Activated naive CD4-positive, alpha-beta T cell treated with anti-CD3 and anti-CD28 coated beads, Interleukin-2, amount 50 U/mL, for 72 hours (primary cell): ENCODE data around the gene MRC2. TPM values are rescaled to one million over a fixed set of nuclear protein-coding genes. Genes with fewer than 3 reads are reported as not detected.

Experiments used
- ATAC-seq, 2 donors: fragments of 150-1000 bp; cut with Tn5 transposase; 2 replicates each; pipeline ENCODE4 v1.10.0; 2021; ENCODE audit warnings: mild to moderate bottlenecking in 2 of 2, moderate library complexity in 2 of 2
- DNase-seq, 2 donors: peaks; one replicate each; pipeline ENCODE4 v3.0.0; 2021 to 2022; ENCODE audit warnings: low spot score in 2 of 2
- H3K27ac Mint-ChIP-seq, 2 donors: one replicate each; pipeline ENCODE4 v1.8.0; 2022; ENCODE audit warnings: mild to moderate bottlenecking in 2 of 2, mixed read lengths in 2 of 2
- H3K36me3 Mint-ChIP-seq, 2 donors: one replicate each; pipeline ENCODE4 v1.8.0; 2022; ENCODE audit warnings: mixed read lengths in 2 of 2
- H3K9me3 Mint-ChIP-seq, 2 donors: one replicate each; pipeline ENCODE4 v1.8.0; 2022; ENCODE audit warnings: mixed read lengths in 2 of 2
- total RNA-seq, 2 donors: library from RNA; stranded (reverse); gene quantifications; one replicate each; pipeline ENCODE4 v1.2.3, GENCODE V29; 2022

The MRC2 gene
- total RNA-seq, 2 donors from 2014 or later: 8.1 to 12.4 TPM

DNA sequence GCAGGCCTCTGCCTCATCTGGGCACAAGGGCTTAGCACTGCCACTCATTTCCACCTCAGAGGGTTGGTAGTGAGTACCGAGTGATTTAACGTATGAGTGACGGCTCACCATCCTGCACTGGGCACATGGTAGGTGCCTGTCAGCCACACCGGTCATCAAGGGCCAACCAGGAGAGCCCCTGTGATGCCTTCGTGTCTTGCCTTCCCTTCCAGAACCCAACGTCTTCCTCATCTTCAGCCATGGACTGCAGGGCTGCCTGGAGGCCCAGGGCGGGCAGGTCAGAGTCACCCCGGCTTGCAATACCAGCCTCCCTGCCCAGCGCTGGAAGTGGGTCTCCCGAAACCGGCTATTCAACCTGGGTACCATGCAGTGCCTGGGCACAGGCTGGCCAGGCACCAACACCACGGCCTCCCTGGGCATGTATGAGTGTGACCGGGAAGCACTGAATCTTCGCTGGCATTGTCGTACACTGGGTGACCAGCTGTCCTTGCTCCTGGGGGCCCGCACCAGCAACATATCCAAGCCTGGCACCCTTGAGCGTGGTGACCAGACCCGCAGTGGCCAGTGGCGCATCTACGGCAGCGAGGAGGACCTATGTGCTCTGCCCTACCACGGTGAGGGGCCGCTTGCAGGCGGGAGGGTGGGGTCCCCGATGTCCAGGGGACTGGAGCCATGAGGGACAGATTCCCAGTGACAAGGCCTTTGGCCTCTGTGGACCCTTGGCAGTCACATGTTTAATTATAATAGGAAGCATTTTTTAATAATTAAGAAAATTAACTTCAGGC is 37.1 kb downstream of the MRC2 start:
- ATAC-seq (no peak), DNase-seq (no peak)
- Mint-ChIP-seq H3K36me3 (peaks cover 5 to 14% of the 10 kb centered on the region in 2 donors), H3K27ac (no peak overlapping the region), H3K9me3 (peaks cover 5 to 16% of the 10 kb centered on the region in 2 donors)

DNA sequence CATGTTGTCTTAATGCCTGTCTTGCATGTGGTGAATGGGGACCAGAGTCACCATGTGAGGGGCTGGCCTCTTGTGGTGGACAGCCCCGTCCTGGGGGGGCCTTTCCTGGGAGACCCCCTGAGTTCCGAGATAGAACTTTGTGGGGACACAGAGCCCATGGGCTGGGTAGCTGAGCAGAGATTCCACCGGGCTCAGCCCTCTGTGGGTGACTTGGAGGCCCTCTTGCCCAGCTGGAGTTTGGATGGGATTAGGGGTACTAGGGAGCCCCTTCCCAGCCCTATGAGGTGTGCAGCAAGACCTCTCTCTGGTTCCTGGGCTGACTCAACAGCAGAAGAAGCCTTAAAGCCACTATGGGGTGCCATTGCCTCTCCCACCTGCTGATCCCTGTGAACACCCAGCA is 38.1 kb downstream of the MRC2 start:
- H3K9me3 Mint-ChIP-seq: peaks cover 4 to 10% of the 10 kb centered on the region in 2 donors
- peaks cover 4 to 11% of the 10 kb centered on the region in 2 donors for H3K36me3 Mint-ChIP-seq
- DNase-seq (no peak), ATAC-seq (no peak)
- H3K27ac Mint-ChIP-seq: no peak overlapping the region

GRCh38 chr17:62666061-62666800 is 38.8 kb downstream of the MRC2 start:
- DNase-seq (no peak), ATAC-seq (no peak)
- Mint-ChIP-seq H3K9me3 (peaks cover 0 to 4% of the 10 kb centered on the region in 2 donors), H3K36me3 (peaks cover 0 to 5% of the 10 kb centered on the region in 2 donors), H3K27ac (no peak overlapping the region)

DNA sequence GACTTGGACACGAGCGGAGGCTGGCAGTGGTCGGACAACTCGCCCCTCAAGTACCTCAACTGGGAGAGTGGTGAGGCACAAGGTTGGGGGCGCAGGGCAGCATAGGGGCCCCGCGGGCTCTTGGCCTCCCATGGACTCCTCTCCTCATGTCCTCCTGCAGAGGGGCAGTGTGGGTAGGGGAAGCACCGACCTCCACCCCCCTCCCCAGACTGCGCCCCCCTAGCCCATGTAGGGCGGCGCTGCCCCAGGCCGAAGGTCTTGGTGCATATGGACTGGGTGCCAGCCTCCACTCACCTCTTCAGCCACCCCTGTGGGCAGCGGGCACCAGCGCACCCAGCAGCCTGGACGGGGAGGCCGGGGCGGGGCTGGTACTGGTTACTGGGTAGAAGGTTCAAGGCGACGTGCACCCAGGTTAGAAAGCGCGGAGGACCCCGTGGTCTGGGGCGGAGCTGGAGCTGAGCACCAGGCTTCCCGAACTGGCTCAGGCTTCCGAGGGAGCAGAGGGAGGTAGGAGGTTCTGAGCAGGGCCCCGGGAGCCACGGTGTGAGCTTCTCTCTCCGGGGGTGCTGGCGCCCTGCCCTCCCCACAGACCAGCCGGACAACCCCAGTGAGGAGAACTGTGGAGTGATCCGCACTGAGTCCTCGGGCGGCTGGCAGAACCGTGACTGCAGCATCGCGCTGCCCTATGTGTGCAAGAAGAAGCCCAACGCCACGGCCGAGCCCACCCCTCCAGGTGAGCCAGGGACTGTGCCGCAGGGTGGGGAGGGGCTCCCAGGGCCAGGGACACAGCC is 39.5 kb downstream of the MRC2 start:
- DNase-seq (no peak), ATAC-seq (no peak)
- Mint-ChIP-seq H3K9me3 (no peaks in the 10 kb centered on the region), H3K27ac (no peak overlapping the region), H3K36me3 (no peaks in the 10 kb centered on the region)

GRCh38 chr17:62668091-62668804 is 40.8 kb downstream of the MRC2 start:
- no peaks in the 10 kb centered on the region for H3K9me3 Mint-ChIP-seq
- H3K36me3 Mint-ChIP-seq: no peaks in the 10 kb centered on the region
- no peak for DNase-seq
- no peak overlapping the region for H3K27ac Mint-ChIP-seq
- no peak for ATAC-seq

DNA sequence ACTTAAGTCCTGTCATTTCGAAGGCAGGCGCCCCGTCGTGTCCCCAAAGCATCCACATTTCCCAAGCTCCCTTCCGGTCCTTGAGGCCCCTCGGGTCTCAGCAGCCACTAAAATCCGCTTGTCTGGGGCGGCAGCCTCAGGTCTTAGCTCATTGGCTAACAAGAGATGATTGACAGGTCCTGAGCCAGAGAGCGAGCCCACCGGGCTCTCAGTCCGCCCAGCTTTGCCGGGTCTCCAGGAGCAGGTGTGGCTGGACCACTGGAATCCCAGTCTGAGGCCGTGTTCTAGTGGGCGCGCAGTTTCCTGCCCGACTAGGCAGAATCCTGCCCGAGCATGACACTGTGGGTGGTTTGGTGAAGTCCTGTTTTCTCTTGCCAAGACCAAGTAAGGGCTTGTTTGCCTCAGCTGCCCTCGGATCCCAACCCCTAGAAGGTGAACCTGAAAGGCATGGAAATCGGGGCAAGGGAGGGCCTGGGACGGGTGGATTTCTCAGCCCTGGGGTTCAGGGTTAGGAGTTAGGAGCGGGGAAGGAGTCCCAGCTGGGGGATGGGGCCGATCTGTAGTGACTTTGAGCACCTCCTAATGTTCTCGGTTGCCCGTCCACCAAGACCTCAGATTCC is 42.8 kb downstream of the MRC2 start:
- ATAC-seq: no peak
- Mint-ChIP-seq H3K9me3 (no peaks in the 10 kb centered on the region), H3K36me3 (no peaks in the 10 kb centered on the region), H3K27ac (no peak overlapping the region)
- no peak for DNase-seq

- DNase-seq (no peak), ATAC-seq (no peak)
- Mint-ChIP-seq H3K36me3 (no peaks in the 10 kb centered on the region), H3K27ac (no peak overlapping the region), H3K9me3 (no peaks in the 10 kb centered on the region)
Measured at GRCh38 chr17:62671553-62671952, 44.1 kb downstream of the MRC2 start.

DNA sequence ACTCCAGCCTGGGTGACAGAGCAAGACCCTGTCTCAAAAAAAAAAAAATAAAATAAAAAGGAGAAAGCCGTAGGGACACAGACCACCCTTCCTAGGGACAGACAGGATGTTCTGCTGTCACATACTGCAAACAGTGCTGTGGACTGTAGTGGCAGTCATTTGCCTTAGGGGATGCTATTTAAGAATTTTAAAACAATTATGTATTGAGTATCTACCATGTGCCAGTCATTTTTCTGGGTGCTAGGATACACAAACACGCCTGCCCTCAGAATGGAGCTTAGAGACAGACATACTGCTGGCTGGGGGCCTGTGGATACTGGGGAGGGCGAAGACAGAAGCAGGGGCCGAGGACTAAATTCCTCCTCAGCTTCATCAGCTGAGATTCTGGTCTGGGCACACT is 45.5 kb downstream of the MRC2 start:
- ATAC-seq: no peak

DNA sequence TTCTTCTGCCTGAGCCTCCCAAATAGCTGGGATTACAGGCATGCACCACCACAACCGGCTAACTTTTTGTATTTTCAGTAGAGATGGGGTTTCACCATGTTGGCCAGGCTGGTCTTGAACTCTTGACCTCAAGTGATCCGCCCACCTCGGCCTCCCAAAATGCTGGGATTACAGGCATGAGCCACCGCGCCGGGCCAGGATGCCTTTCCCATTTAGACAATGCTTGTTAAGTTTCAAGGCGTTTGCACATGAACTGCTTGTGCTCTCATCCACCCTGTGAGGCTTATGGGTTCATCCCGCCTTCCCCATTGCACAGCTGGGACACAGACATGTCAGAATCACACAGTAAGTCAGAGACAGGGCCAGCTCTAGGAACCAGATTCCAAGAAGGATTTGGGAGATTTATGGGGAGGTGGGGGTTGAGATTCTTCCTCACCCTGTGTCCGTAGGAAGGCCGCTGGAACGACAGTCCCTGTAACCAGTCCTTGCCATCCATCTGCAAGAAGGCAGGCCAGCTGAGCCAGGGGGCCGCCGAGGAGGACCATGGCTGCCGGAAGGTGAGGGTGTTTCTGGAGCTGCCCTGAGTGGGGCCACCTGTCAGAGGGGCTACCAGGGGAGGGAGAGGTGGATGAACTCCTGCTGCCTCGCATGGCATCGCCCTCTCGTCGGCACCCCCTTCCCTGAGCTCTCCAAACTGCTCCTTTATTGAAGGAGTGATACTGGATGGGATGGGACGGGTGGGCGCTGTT is 46.3 kb downstream of the MRC2 start:
- no peaks in the 10 kb centered on the region for H3K36me3 Mint-ChIP-seq
- ATAC-seq (no peak), DNase-seq (no peak)
- H3K27ac Mint-ChIP-seq: no peak overlapping the region
- no peaks in the 10 kb centered on the region for H3K9me3 Mint-ChIP-seq

More for the DNA sequence above, 45.5 kb downstream of the MRC2 start:
- no peaks in the 10 kb centered on the region for H3K9me3 Mint-ChIP-seq
- DNase-seq: no peak
- H3K36me3 Mint-ChIP-seq: no peaks in the 10 kb centered on the region
- no peak overlapping the region for H3K27ac Mint-ChIP-seq

DNA sequence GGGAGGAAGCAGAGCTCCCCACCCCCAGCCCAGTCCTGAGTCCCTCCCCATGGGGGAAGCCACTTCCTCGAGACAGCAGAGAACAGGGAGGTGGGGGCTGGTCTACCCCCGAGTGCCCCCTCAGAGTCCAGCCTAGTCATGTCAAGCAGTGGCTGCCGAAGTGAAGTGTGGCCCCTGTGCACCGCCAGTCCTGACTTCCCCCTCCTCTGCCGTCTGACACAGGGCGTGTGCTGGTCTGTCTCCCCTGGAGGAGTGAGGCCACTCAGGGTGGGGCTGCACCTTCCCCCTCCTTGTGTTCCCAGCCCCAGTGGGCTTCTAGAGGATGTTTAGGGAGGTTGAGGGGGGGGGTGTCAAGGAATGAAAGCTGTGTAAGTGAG is 46.9 kb downstream of the MRC2 start:
- no peaks in the 10 kb centered on the region for H3K9me3 Mint-ChIP-seq
- DNase-seq (no peak), ATAC-seq (no peak)
- no peaks in the 10 kb centered on the region for H3K36me3 Mint-ChIP-seq
- H3K27ac Mint-ChIP-seq: no peak overlapping the region

DNA sequence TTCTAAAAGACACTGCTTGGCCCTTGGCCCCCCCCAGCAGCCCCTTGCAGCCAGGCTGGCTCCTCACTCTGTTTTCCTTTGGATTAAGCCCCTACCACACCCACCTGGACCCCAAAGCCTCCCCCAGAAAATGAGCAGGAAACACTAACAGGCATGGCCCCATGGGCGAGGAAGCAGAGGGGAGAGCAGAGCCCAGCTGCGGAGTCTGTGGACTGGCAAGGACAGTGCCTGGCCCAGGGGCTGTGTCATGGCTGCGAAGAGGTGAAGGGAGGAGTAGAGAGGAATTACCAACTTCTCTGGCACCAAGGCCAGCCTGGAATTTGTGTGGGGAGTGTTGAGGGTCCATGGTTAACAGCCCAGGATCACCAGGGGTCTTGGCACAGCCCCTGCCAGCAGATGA is 47.4 kb downstream of the MRC2 start:
- no peaks in the 10 kb centered on the region for H3K36me3 Mint-ChIP-seq
- ATAC-seq (no peak), DNase-seq (no peak)
- no peak overlapping the region for H3K27ac Mint-ChIP-seq
- H3K9me3 Mint-ChIP-seq: no peaks in the 10 kb centered on the region

- Mint-ChIP-seq H3K27ac (no peak overlapping the region), H3K9me3 (no peaks in the 10 kb centered on the region), H3K36me3 (no peaks in the 10 kb centered on the region)
- DNase-seq: no peak
- no peak for ATAC-seq
Measured at GRCh38 chr17:62675260-62675659, 47.8 kb downstream of the MRC2 start.

GRCh38 chr17:62675701-62676100 is 48.2 kb downstream of the MRC2 start:
- no peaks in the 10 kb centered on the region for H3K36me3 Mint-ChIP-seq
- no peak for DNase-seq
- ATAC-seq: no peak
- H3K9me3 Mint-ChIP-seq: no peaks in the 10 kb centered on the region
- H3K27ac Mint-ChIP-seq: no peak overlapping the region

- peak overlapping the region in 1 of 2 donors; percentile 22 for H3K27ac Mint-ChIP-seq
- DNase-seq (no peak), ATAC-seq (no peak)
- no peaks in the 10 kb centered on the region for H3K36me3 Mint-ChIP-seq
- no peaks in the 10 kb centered on the region for H3K9me3 Mint-ChIP-seq
Measured at GRCh38 chr17:62676231-62676943, 48.9 kb downstream of the MRC2 start.

DNA sequence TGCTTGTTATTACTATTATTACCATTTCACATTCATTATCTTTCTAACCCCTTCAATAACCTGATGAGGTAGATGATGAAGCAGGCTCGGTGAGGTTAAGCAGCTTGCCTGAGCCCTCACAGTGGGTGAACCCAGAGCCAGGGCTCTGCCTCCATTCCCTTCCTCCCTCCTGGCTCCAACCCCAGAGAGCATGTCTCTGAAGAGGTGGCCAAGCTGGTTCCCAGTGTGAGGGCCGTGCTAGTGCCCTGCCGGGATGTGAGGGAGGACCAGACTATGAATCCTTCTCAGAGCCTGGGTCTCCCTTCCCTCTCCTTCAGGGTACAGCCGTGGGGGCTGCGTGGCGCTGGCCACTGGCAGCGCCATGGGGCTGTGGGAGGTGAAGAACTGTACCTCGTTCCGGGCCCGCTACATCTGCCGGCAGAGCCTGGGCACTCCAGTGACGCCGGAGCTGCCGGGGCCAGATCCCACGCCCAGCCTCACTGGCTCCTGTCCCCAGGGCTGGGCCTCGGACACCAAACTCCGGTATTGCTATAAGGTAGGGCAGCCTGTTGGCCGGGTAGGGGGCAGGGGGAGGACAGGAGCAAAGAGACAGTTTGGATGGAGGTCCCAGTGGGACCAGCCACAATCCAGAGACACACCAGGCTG is 49.6 kb downstream of the MRC2 start:
- no peaks in the 10 kb centered on the region for H3K36me3 Mint-ChIP-seq
- no peak overlapping the region for H3K27ac Mint-ChIP-seq
- no peaks in the 10 kb centered on the region for H3K9me3 Mint-ChIP-seq
- ATAC-seq (no peak), DNase-seq (no peak)
